SK-N-SH (cell line): ENCODE results near the gene CD3E. TPM values are rescaled to one million over a fixed set of nuclear protein-coding genes. Genes with fewer than 3 reads are reported as not detected.

Source experiments
- CTCF ChIA-PET: fragments of 300-600, 350-600 bp; formaldehyde crosslinking; extraction: SDS; loops from one replicate; lab custom pipeline; 2021; lab: Yijun Ruan, JAX
- POLR2A ChIA-PET: fragments of 350-600 bp; sonication (Branson Sonifier 250); formaldehyde crosslinking; extraction: SDS; loops from one replicate; lab custom pipeline; 2020; ENCODE audit warnings: antibody characterized with exemption, inconsistent platforms; lab: Yijun Ruan, JAX
- DNase-seq: peaks from one replicate; pipeline ENCODE4 v3.0.0; 2012
- H2AFZ ChIP-seq: fragments of 200-600 bp; sonication (generic); 2 replicates; pipeline ENCODE4 v1.8.1; 2016; ENCODE audit warnings: antibody characterized with exemption, mild to moderate bottlenecking, low read depth
- H3F3A ChIP-seq: fragments of 200-600 bp; sonication (generic); replicated peaks from 2 replicates; pipeline ENCODE3; 2016; ENCODE audit warnings: antibody characterized with exemption, mild to moderate bottlenecking; ENCODE audit not compliant: insufficient read depth
- H3K27ac ChIP-seq, 2 experiments: fragments of 200-500 bp in 1 of 2; fragments of 200-600 bp in 1 of 2; sonication (Bioruptor generic) in 1 of 2; sonication (generic), shearing (Covaris generic) in 1 of 2; 2 replicates each; pipeline versions ENCODE4 v1.5.1 to v1.6.1; 2014 to 2016; ENCODE audit warnings: low read depth in 2 of 2, inconsistent platforms in 1 of 2, low read length in 1 of 2, mild to moderate bottlenecking in 1 of 2, mixed read lengths in 1 of 2
- H3K27me3 ChIP-seq: fragments of 200-600 bp; sonication (generic), shearing (Covaris generic); 2 replicates; pipeline ENCODE4 v1.6.1; 2016; ENCODE audit warnings: mixed run types; ENCODE audit not compliant: insufficient read depth
- H3K36me3 ChIP-seq, 2 experiments: fragments of 200-500 bp in 1 of 2; fragments of 200-600 bp in 1 of 2; sonication (Bioruptor generic) in 1 of 2; sonication (generic) in 1 of 2; replicated peaks in 1 of 2; 2 replicates each; pipeline versions ENCODE3 to v1.5.1; 2014 to 2016; ENCODE audit warnings: low read length in 1 of 2, mild to moderate bottlenecking in 1 of 2; ENCODE audit not compliant: insufficient read depth in 2 of 2, control insufficient read depth in 1 of 2
- H3K4me1 ChIP-seq, 2 experiments: fragments of 200-500 bp in 1 of 2; fragments of 200-600 bp in 1 of 2; sonication (Bioruptor generic) in 1 of 2; sonication (generic), shearing (Covaris generic) in 1 of 2; 2 replicates each; pipeline versions ENCODE4 v1.5.1 to v1.6.1; 2014 to 2016; ENCODE audit warnings: low read depth in 1 of 2, low read length in 1 of 2, mixed run types in 1 of 2; ENCODE audit not compliant: insufficient read depth in 2 of 2, control insufficient read depth in 1 of 2
- H3K4me2 ChIP-seq: fragments of 200-600 bp; sonication (generic), shearing (Covaris generic); 2 replicates; pipeline ENCODE4 v1.6.1; 2017; ENCODE audit warnings: mixed run types
- H3K4me3 ChIP-seq, 2 experiments: fragments of 200-500 bp in 1 of 2; fragments of 200-600 bp in 1 of 2; sonication (Bioruptor generic) in 1 of 2; sonication (generic), shearing (Covaris generic) in 1 of 2; 2 replicates each; pipeline versions ENCODE4 v1.5.1 to v1.8.1; 2014 to 2016; ENCODE audit warnings: low read depth in 2 of 2, inconsistent platforms in 1 of 2, low read length in 1 of 2, mild to moderate bottlenecking in 1 of 2, mixed read lengths in 1 of 2, moderate library complexity in 1 of 2
- H3K79me2 ChIP-seq: fragments of 200-600 bp; sonication (generic); 2 replicates; pipeline ENCODE4 v1.8.1; 2017; ENCODE audit warnings: mild to moderate bottlenecking; ENCODE audit not compliant: insufficient read depth
- H3K9ac ChIP-seq: fragments of 200-600 bp; sonication (generic); 2 replicates; pipeline ENCODE4 v1.6.1; 2017; ENCODE audit warnings: mixed run types
- H3K9me2 ChIP-seq: fragments of 200-600 bp; sonication (generic); 2 replicates; pipeline ENCODE4 v1.6.1; 2017; ENCODE audit warnings: mixed run types
- H3K9me3 ChIP-seq: fragments of 200-600 bp; sonication (generic); 2 replicates; pipeline ENCODE4 v1.6.1; 2017; ENCODE audit warnings: mixed run types, mild to moderate bottlenecking, moderate library complexity
- H4K20me1 ChIP-seq: fragments of 200-600 bp; sonication (generic); 2 replicates; pipeline ENCODE4 v1.6.1; 2017; ENCODE audit warnings: mild to moderate bottlenecking, mixed run types; ENCODE audit not compliant: insufficient read depth
- CTCF ChIP-seq: fragments of 200-600 bp; sonication (generic); IDR thresholded peaks from 2 replicates; pipeline ENCODE4 v1.6.1; 2017; ENCODE audit warnings: antibody characterized with exemption, mild to moderate bottlenecking, moderate library complexity
- EZH2phosphoT487 ChIP-seq: fragments of 200-600 bp; sonication (generic); IDR thresholded peaks from 2 replicates; pipeline ENCODE4 v1.6.1; 2017; ENCODE audit warnings: low read depth, mixed run types, mild to moderate bottlenecking, antibody characterized with exemption, moderate library complexity, borderline replicate concordance
- FOSL2 ChIP-seq: IDR thresholded peaks from 2 replicates; pipeline ENCODE4 v1.4.0; 2012; ENCODE audit warnings: low read depth, mild to moderate bottlenecking, moderate library complexity, borderline replicate concordance
- GABPA ChIP-seq: IDR thresholded peaks from 2 replicates; pipeline ENCODE4 v1.4.0; 2012; ENCODE audit warnings: low read depth, mild to moderate bottlenecking
- JUND ChIP-seq: IDR thresholded peaks from 2 replicates; pipeline ENCODE4 v1.4.0; 2012
- PBX3 ChIP-seq: IDR thresholded peaks from 2 replicates; pipeline ENCODE4; 2012
- USF2 ChIP-seq: fragments of 150-350 bp; IDR thresholded peaks from 2 replicates; pipeline ENCODE4 v1.6.1; 2017; ENCODE audit warnings: antibody characterized with exemption, low read length, low read depth, borderline replicate concordance
- YY1 ChIP-seq: IDR thresholded peaks from 2 replicates; pipeline ENCODE4 v1.4.0; 2012; ENCODE audit warnings: low read depth, mild to moderate bottlenecking
- WGBS: methylation state at CpG from one replicate; pipeline ENCODE4 v1.1.6; 2017; ENCODE audit warnings: low lambda C conversion rate; 5-methylcytosine and 5-hydroxymethylcytosine counted together
- polyA plus RNA-seq, 3 experiments: library from polyadenylated mRNA; depleted of rRNA; stranded (reverse); fragments of >200 nt; gene quantifications; 2 replicates each; pipeline ENCODE4 v1.2.3, GENCODE V29; 2012

CD3E gene
- polyA plus RNA-seq, 1 of the 3 experiments (the other 2 are of a cell fraction), result not detected

GRCh38 chr11:118341815-118342489 is 37.4 kb downstream of the CD3E start:
- 31% methylated on average over 5 of the region's 5 CpGs for WGBS
- H3K79me2 ChIP-seq, result no peaks in the 10 kb centered on the region
- CTCF ChIA-PET, result interaction anchor here (0.6 kb wide), 1 partner anchor 15 kb away, joined by 3 read pairs; no protein-coding TSS in a partner anchor

More at GRCh38 chr11:118341815-118342489, 37.4 kb downstream of the CD3E start:
- H3K27ac ChIP-seq, result no peak overlapping the region
- no peaks in the 10 kb centered on the region for H3K4me1 ChIP-seq
- peaks cover under 1% of the 10 kb centered on the region; the same call in 1 of the 2 replicates for H3K27me3 ChIP-seq
- H3K9me2 ChIP-seq, result no peaks in the 10 kb centered on the region
- no peaks in the 10 kb centered on the region for H3F3A ChIP-seq
- no peak overlapping the region for H3K4me3 ChIP-seq
- H2AFZ ChIP-seq, result no peak overlapping the region; the same call in 1 of the 2 replicates
- no peak for DNase-seq
- no peak for TF ChIP-seq CTCF
- TF ChIP-seq GABPA, result no peak
- TF ChIP-seq JUND, result no peak
- TF ChIP-seq YY1, result no peak
- TF ChIP-seq USF2, result no peak
- TF ChIP-seq EZH2phosphoT487, result no peak
- no peak for TF ChIP-seq FOSL2
- TF ChIP-seq PBX3, result no peak
- no peak overlapping the region for H3K4me2 ChIP-seq
- POLR2A ChIA-PET, result no interaction called here
- H4K20me1 ChIP-seq, result no peaks in the 10 kb centered on the region
- no peaks in the 10 kb centered on the region for H3K9me3 ChIP-seq
- H3K9ac ChIP-seq, result no peak overlapping the region
- H3K36me3 ChIP-seq, result no peaks in the 10 kb centered on the region
